ENCODE data around the gene PIK3AP1.

Gene PIK3AP1

DNA sequence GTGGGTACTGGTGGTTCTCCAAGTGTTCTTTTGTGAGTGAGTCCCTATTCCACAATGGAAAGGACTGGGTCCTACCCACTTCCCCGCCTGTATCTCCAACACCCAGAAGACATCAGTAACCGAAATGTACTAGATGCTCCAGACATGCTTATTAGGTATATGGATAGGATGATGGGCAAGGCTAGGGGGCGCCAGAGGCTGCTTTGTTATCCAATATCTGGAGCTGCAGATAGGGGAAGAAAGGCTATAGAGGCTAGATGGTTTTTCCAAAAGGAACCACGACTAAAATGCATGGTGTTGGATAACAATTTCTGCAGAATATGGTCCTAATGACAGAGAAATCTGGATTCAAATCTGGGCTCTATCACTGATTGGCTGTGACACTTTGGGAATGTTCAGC lies 77.3 kb downstream of the PIK3AP1 start:
- peak; percentile 90 to 92 (median 91) for DNase-seq

GRCh38 chr10:96642530-96642929 lies 77.8 kb downstream of the PIK3AP1 start:
- DNase-seq = no peak

DNA sequence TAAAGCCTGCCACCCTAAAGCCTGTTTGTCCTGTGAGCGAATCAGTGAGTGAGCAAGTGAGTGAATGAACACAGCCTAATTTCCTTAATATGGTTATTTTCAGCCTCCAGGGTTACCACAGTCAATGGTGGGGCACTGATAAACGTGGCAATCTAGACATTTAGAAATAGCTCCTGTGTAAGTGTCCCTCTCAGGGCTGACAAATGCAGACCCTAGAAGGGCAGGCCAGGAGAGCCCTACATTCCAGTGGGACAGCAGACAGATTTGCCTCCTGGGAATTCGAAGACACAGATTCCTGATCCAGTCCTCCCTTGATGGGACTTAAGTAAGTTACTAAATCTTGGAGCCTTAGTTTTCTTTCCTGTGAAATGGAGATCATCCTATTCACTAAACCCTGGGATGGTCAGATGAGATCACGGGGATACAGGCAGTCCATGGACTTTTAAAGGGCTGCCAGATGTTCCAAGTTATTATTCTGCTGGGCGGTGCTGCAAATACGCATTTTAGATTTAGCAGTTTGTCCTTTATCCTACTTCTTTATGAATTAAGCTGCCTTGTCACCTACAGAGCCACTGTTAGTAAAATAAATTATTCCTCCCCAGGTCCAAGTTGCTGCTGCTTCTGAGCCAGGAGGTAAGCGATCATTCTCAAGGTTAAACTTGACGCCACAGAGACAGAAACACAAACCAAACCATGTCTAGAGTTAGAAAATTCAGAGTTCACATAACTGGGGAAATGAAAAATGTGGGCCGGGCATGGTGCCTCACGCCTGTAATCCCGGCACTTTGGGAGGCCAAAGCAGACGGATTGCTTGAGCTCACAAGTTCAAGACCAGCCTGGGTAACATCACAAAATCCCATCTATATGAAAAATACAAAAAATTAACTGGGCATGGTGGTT lies 78.7 kb downstream of the PIK3AP1 start:
- no peak for DNase-seq

DNA sequence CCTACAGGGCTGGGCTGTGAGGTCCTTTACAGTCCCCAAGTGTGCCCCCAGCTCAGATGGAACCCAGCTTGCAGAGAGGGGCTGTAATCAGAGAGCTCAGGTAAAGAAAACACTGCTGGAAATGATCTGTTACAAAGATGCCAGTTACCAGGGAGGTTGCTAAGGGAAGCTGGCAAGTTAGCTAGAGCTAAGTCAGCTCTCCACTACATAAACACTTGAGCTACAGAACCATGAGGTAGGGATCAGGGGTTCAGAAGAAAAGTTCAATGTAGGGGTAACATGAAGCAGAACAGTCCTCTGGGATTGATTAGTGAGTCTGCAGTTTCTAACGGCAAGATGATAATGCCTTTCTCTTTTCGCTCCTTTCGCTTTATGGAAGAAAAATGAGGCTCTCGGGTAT lies 80.4 kb downstream of the PIK3AP1 start:
- DNase-seq = no peak

DNA sequence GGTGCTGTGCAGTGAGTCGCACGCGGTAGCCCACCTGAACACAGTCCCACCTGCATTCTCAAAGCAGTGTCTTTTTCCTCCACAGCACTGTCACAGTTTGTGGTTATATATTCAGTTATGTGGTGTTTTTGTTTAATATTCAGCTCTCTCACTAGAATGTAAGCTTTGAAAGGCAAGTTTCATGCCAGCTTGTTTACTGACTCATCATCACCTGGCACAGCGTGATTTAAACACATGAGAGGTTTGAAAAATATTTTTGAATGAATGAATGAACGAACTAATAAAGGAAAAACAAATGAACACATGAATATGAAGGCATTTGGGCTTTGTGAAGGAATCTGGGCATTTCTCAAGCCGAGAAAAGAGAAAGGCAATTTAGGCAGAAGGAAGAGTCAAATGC lies 81.6 kb downstream of the PIK3AP1 start:
- DNase-seq = no peak

- no peak for DNase-seq
Observed at GRCh38 chr10:96638120-96638519, 82.2 kb downstream of the PIK3AP1 start.

- DNase-seq = no peak
Observed at GRCh38 chr10:96637709-96638108, 82.6 kb downstream of the PIK3AP1 start.

DNA sequence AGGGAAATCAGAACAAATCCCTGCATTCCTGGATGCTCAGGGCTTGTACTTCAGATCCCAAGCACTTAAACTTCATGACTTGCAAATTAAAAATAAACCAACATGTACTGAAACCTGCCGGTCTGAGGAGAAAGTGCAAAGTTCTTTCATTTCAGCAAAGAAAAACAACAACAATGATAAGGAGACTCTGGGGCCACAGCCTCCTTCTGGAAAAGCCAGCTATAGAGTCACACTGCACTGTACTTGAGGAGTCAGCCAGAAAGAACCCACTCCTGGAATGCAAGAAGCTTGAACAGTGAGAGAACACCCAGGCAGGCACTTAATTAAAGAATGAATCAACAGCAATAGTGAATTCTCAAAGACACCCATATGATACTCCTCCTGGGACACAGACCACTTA lies 83.8 kb downstream of the PIK3AP1 start:
- DNase-seq = no peak

- no peak for DNase-seq
Observed at GRCh38 chr10:96632974-96633710, 87.2 kb downstream of the PIK3AP1 start.

- no peak for DNase-seq
Observed at GRCh38 chr10:96627292-96627691, 93.0 kb downstream of the PIK3AP1 start.

- peak; percentile 44 to 49 (median 48) for DNase-seq
Observed at GRCh38 chr10:96626795-96627194, 93.5 kb downstream of the PIK3AP1 start.

DNA sequence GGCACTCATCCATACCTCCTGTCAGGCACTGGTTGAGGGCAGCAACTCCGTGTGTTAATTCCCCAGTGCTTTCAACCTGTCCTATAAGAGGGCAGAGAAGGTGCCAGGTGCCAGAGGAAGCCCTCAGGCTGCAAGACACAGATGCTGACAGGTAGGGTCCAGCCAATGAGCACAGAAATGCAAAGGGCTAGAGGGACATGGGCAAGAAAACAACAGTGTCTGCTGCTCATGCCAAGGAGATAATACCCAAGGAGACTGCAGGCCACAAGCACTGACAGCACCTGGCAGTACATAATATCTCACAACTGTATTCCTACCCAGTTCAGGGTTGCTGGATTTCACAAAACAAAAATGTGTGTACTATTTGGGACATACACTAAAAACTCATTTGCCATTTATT lies 95.1 kb downstream of the PIK3AP1 start:
- no peak for DNase-seq

GRCh38 chr10:96622013-96622787 lies 98.1 kb downstream of the PIK3AP1 start:
- DNase-seq = no peak

DNA sequence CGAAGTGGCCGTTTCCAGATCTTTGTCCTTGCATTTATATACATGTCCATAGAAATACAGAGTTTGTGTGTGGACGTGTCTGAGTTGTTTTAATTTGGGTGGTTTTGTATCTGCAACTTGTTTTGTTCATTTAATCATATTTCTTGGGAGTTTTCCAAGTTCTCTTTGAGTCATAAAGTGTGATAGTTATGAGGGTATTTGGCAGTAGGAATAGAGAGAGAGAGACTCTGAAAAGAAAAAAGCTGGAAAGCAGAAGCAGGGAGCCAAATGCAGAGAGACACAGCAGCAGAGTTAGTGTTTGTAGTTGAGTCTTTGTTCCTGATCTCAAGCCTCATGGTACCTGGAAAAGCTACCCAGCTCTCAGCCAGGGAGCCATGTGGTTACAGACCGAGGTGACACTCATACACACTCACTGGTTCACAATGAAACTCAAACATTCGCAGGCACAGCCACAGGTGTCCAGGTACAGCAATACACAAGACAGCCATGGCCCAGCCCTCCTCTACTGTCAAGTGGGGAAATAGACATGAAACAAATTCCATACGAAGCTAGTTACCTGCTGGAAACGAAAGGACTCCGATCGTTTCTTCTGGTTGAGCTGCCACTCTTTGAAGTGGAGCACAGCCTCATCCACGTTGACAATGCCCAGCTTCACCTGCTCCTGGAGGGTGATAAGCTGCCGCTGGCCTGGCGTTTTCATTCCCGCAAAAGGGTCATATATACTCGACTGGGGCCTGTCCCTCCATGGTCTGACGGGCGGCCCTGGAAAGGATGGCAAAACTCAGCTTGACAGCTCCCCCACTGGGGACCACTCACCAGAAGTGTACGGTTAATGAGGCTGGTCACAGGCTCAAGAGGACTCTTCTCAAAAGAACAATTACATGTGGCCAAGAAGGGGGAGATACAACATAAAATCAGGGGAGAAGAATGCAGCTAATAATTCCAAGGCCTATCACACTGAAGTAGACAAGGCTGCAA lies 100.2 kb downstream of the PIK3AP1 start:
- no peak for DNase-seq

DNA sequence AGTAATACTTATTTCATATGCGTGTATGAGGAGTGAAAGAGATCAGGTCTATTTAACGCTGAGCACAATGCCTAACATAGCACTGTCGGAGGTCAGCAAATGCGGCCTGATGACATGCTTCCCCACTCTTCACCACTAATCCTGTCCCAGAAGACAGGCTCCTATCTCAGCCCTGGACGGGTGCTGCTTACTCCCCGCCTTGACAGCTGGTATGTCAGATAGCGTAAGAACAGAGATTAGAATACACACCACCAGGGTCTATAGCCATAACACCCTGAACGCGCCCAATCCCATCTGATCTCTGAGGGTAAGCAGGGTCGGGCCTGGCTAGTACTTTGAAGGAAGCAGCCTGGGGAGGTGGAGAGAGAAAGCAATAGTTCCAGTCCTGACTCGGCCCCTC lies 101.2 kb downstream of the PIK3AP1 start:
- DNase-seq = no peak

- DNase-seq = no peak
Observed at GRCh38 chr10:96618653-96619052, 101.7 kb downstream of the PIK3AP1 start.

DNA sequence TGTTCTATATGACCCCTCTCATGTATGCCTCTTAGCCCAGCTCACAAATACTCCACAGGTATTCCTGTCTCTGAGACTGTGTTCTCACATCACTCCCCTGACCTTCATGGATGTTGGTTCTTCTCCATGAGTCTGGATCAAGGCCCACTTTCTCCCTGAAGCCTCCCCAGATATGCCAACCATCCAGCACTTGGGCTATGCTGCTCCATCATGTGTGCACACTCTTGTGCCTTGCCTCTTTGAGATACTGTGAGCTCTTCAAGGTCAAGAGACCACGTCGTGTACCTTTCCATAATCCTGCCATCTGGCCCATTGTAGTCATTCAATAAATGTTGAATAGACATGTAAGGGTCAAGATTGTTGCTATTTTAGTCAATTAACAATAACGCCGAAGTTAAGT lies 103.4 kb downstream of the PIK3AP1 start:
- no peak for DNase-seq

DNA sequence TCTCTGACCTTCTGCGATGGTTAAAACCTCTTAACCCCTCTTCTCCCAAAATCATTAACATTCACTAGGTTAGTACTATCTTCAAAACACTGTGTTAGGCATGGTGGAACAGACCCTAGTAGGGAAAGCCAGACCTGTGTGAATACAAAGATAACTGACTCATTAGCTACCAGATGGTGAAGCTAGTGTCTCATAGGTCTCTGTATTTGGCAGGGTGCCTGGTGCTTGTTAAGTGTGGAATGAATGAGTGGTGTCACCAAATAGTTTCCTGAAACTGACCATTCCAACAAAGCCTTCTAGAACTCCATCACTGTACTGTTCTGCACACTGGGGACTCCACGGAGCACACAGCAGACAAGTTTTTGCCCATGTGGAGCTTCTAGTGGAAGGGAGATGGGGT lies 105.8 kb downstream of the PIK3AP1 start:
- peak; percentile 43 to 66 (median 49) for DNase-seq

- DNase-seq = peak in 2 of 3 donors; percentile 38 to 49
Observed at GRCh38 chr10:96613576-96613975, 106.7 kb downstream of the PIK3AP1 start.

DNA sequence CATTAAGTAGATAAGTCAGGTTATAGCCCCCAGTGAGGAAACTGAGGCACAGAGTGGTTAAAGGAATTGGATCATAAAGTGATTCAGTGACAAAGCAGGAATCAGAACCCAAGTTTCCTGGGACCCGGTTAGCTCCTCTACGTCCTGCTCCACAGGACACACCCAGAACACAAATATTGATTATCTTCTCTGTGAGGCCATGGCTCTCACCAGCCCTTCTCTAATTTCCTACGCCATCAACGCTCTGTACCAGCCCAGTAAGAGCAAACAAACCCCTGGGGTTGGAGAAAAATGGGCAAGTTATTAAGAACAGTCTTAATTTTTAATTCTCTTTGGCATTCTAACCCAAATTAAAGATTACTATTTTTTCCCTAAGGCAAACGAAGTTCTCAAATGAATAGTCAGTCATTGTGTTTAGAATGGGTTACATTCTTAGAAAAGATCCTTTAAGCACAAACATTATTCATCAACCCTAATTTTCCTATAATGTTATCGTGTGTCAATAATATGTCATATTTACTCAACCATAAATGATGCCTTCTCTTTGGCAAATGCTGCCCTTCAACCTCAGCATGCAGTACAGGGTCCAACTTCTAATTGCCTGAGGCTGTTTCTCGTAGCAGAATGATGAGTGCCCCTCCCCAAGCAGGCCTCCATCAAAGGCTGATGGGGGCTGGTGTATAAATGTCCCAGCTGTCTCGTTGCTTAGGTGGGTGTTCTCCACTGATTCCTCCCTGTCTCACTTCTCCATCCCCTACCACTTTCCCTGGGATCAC lies 108.1 kb downstream of the PIK3AP1 start:
- no peak for DNase-seq

- DNase-seq = no peak
Observed at GRCh38 chr10:96610817-96611216, 109.5 kb downstream of the PIK3AP1 start.
